DOHH2 (cell line): Measurements from ENCODE around the gene CPNE5.
A peak's percentile ranks its signal among the peaks of the same experiment; 100 is the strongest.

Source experiments
- H3F3A ChIP-seq: fragments of 200-600 bp; sonication (generic), shearing (Covaris generic); 2 replicates; pipeline ENCODE4 v1.6.0; 2016; ENCODE audit warnings: antibody characterized with exemption, mild to moderate bottlenecking; ENCODE audit not compliant: control insufficient read depth, insufficient read depth
- H3K27ac ChIP-seq: fragments of 200-600 bp; sonication (generic); 2 replicates; pipeline ENCODE4 v1.5.1; 2014; ENCODE audit warnings: low read depth, mild to moderate bottlenecking, low read length, moderate library complexity
- H3K27me3 ChIP-seq: fragments of 200-600 bp; sonication (generic); 2 replicates; pipeline ENCODE4 v1.6.1; 2014; ENCODE audit warnings: mild to moderate bottlenecking, low read length, mixed read lengths; ENCODE audit not compliant: control insufficient read depth
- H3K36me3 ChIP-seq: fragments of 200-600 bp; sonication (generic); 2 replicates; pipeline ENCODE4 v1.6.1; 2014; ENCODE audit warnings: mild to moderate bottlenecking, low read length, moderate library complexity, mixed read lengths; ENCODE audit not compliant: control insufficient read depth
- H3K4me1 ChIP-seq: fragments of 200-600 bp; sonication (generic); 2 replicates; pipeline ENCODE4 v1.6.1; 2014; ENCODE audit warnings: mild to moderate bottlenecking, low read length, mixed read lengths; ENCODE audit not compliant: control insufficient read depth
- H3K4me2 ChIP-seq: fragments of 200-600 bp; sonication (generic); 2 replicates; pipeline ENCODE4 v1.6.0; 2014; ENCODE audit warnings: mild to moderate bottlenecking, low read length, moderate library complexity
- H3K4me3 ChIP-seq: fragments of 200-600 bp; sonication (generic); 2 replicates; pipeline ENCODE4 v1.5.1; 2014; ENCODE audit warnings: mild to moderate bottlenecking, low read length, mixed read lengths
- H3K79me2 ChIP-seq: fragments of 200-600 bp; sonication (generic); 2 replicates; pipeline ENCODE4 v1.6.1; 2014; ENCODE audit warnings: mild to moderate bottlenecking, low read length, mixed read lengths; ENCODE audit not compliant: control insufficient read depth
- H3K9me2 ChIP-seq: fragments of 200-600 bp; sonication (generic); replicated peaks from 2 replicates; pipeline ENCODE4 v1.6.1; 2014; ENCODE audit warnings: mild to moderate bottlenecking, low read length, mixed read lengths; ENCODE audit not compliant: control insufficient read depth
- H3K9me3 ChIP-seq: fragments of 200-600 bp; sonication (generic); 2 replicates; pipeline ENCODE4 v1.6.1; 2014; ENCODE audit warnings: antibody characterized with exemption, low read length, mixed read lengths; ENCODE audit not compliant: control insufficient read depth, insufficient read depth
- H4K20me1 ChIP-seq: fragments of 200-600 bp; sonication (generic); 2 replicates; pipeline ENCODE4 v1.6.0; 2014; ENCODE audit warnings: low read depth, mild to moderate bottlenecking, antibody characterized with exemption, low read length, moderate library complexity; ENCODE audit not compliant: control insufficient read depth, insufficient read depth
- CTCF ChIP-seq: fragments of 200-600 bp; sonication (generic); IDR thresholded peaks from one replicate; pipeline ENCODE4 v1.5.1; 2014; ENCODE audit warnings: antibody characterized with exemption, mild to moderate bottlenecking, low read depth, low read length; ENCODE audit not compliant: poor library complexity, severe bottlenecking
- EZH2phosphoT487 ChIP-seq: fragments of 200-600 bp; sonication (generic); IDR thresholded peaks from 2 replicates; pipeline ENCODE4 v1.6.1; 2017; ENCODE audit warnings: borderline replicate concordance, mild to moderate bottlenecking, antibody characterized with exemption, low read length, moderate library complexity, mixed read lengths

Gene CPNE5

DNA sequence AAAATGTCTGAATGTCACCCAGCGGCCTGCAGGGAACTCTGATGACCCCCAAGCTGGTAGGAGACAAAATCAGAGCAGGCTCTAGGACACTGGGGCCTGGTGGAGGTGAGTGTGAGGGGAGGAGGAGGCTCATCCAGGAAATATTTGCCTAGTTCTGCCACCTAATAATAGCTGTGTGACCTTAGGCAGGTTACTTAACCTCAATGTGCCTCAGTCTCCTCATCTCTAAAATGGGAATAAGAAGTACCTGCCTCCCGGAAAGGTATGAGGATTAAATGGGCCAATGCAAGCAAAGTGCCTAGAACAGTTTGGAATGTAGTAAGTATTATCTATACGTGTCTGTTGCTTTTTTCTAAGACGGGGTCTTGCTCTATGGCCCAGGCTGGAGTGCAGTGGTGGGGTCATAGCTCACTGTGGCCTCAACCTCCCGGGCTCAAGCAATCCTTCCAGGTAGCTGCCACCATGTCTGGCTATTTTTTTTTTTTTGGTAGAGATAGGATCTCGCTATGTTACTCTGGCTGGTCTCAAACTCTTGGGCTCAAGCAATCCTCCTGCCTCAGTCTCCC lies 81.2 kb downstream of the CPNE5 start:
- Histone ChIP-seq H4K20me1 (no peaks in the 10 kb centered on the region), H3K36me3 (no peaks in the 10 kb centered on the region), H3K4me3 (no peak overlapping the region), H3F3A (no peaks in the 10 kb centered on the region), H3K4me2 (peak overlapping the region; percentile 52), H3K9me2 (no peaks in the 10 kb centered on the region), H3K79me2 (no peaks in the 10 kb centered on the region), H3K27me3 (peaks cover 3% of the 10 kb centered on the region), H3K4me1 (peaks cover 41% of the 10 kb centered on the region), H3K9me3 (no peaks in the 10 kb centered on the region), H3K27ac (no peak overlapping the region)
- no peak for TF ChIP-seq EZH2phosphoT487
- no peak for TF ChIP-seq CTCF

DNA sequence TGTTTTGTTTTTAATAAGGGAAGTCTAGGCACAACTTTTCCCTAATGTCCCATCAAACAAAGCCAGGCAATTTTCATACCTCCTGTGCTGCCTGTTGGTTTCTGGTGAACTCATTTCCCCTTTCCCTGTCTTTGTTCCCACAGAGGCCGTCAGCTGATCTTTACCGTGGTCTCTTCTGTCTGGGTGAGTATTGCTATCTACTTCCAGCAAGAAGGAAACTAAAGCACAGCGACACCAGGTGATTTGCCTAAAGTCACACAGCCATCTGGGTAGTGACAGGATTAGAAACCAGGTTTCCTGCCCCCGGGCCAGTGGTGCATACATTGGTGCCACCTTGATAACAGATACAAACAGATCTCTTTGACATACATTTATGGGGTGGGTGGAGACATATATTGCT lies 82.0 kb downstream of the CPNE5 start:
- Histone ChIP-seq H3K36me3 (no peaks in the 10 kb centered on the region), H3K4me2 (peak overlapping the region; percentile 52), H3K79me2 (no peaks in the 10 kb centered on the region), H3F3A (no peaks in the 10 kb centered on the region), H3K9me2 (no peaks in the 10 kb centered on the region), H3K9me3 (no peaks in the 10 kb centered on the region), H3K4me1 (peaks cover 44% of the 10 kb centered on the region), H3K27ac (no peak overlapping the region), H3K27me3 (peaks cover 3% of the 10 kb centered on the region), H4K20me1 (no peaks in the 10 kb centered on the region), H3K4me3 (peak overlapping the region; percentile 26)
- no peak for TF ChIP-seq CTCF
- TF ChIP-seq EZH2phosphoT487 = no peak

DNA sequence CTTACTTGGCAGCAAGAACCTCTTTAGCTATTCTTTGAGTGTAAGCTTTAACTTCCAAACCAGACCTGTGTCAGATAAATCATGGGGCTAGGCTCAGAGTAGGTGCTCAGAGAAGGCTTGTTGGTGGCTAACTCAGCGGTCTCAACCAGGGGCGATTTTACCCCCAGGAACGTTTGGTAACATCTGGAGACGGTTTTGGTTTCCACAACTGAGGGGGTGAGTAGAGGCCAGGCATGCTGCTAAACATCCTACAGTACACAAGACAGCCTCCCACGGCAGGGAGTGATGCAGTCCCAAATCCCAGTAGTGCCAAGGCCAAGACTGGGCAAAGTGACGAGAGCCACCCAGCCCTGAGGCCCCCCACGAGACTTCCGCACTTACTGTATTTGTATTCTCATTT lies 82.5 kb downstream of the CPNE5 start:
- Histone ChIP-seq H3K36me3 (no peaks in the 10 kb centered on the region), H3K9me2 (no peaks in the 10 kb centered on the region), H3K27me3 (peaks cover 3% of the 10 kb centered on the region), H3K4me1 (peaks cover 44% of the 10 kb centered on the region), H3K4me3 (0 out of 2 replicates have a peak overlapping the region, but pooled peaks have one; percentile 26), H4K20me1 (no peaks in the 10 kb centered on the region), H3F3A (no peaks in the 10 kb centered on the region), H3K79me2 (no peaks in the 10 kb centered on the region), H3K9me3 (no peaks in the 10 kb centered on the region), H3K4me2 (peak overlapping the region; percentile 52), H3K27ac (no peak overlapping the region)
- TF ChIP-seq CTCF (no peak), EZH2phosphoT487 (no peak)
